Measurements from ENCODE around the gene PNPLA7.

DNA sequence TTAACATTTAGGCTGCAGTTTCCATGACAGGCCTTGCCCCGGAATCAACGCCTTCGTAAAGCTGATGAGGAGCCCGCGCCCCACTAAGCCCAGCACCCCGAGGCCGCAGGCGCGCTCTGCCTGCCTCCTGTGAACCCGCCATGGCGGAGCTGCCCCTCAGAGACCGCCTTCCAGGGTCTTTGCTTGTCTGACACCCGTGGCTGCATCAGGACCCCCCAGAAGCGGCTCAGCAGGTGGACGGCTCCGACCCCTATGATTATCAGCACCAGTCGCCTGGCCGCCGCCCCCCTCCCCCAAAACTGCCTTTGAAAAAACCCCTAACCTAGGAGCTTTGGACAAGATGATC, 29.0 kb upstream of the PNPLA7 start:
- TF ChIP-seq POLR2A (IDR thresholded peaks at IDR 0.05): no peak
- TF ChIP-seq, protein P1, sequence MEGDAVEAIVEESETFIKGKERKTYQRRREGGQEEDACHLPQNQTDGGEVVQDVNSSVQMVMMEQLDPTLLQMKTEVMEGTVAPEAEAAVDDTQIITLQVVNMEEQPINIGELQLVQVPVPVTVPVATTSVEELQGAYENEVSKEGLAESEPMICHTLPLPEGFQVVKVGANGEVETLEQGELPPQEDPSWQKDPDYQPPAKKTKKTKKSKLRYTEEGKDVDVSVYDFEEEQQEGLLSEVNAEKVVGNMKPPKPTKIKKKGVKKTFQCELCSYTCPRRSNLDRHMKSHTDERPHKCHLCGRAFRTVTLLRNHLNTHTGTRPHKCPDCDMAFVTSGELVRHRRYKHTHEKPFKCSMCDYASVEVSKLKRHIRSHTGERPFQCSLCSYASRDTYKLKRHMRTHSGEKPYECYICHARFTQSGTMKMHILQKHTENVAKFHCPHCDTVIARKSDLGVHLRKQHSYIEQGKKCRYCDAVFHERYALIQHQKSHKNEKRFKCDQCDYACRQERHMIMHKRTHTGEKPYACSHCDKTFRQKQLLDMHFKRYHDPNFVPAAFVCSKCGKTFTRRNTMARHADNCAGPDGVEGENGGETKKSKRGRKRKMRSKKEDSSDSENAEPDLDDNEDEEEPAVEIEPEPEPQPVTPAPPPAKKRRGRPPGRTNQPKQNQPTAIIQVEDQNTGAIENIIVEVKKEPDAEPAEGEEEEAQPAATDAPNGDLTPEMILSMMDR (IDR thresholded peaks at IDR 0.05): no peak
- no peak for TF ChIP-seq EP300 (IDR thresholded peaks at IDR 0.05)
